Activated naive CD8-positive, alpha-beta T cell treated with anti-CD3 and anti-CD28 coated beads, Interleukin-2, amount 10 ng/mL, durations not matched to agents 7 days and 5 days (primary cell): ENCODE data around the gene CGB7. TPM values are rescaled to one million over a fixed set of nuclear protein-coding genes. Genes with fewer than 3 reads are reported as not detected.
A peak's percentile ranks its signal among the peaks of the same experiment; 100 is the strongest.

Experiments
- ATAC-seq: fragments of 150-1000 bp; cut with Tn5 transposase; one replicate; pipeline ENCODE4 v1.10.0; 2021; ENCODE audit warnings: low read depth, moderate library complexity
- POLR2A ChIA-PET: fragments of 350-600 bp; sonication (Branson Sonifier 250); formaldehyde crosslinking; loops from one replicate; lab custom pipeline; 2021; ENCODE audit warnings: antibody characterized with exemption; lab: Charles Lee
- DNase-seq: peaks from one replicate; pipeline ENCODE4 v3.0.0; 2021
- H3K27ac Mint-ChIP-seq: one replicate; pipeline ENCODE4 v1.8.0; 2022; ENCODE audit warnings: mild to moderate bottlenecking, mixed read lengths
- H3K27me3 Mint-ChIP-seq: one replicate; pipeline ENCODE4 v1.8.0; 2022; ENCODE audit warnings: mild to moderate bottlenecking, moderate library complexity, mixed read lengths
- H3K36me3 Mint-ChIP-seq: one replicate; pipeline ENCODE4 v1.8.0; 2021; ENCODE audit warnings: mild to moderate bottlenecking, mixed read lengths
- H3K4me1 Mint-ChIP-seq: one replicate; pipeline ENCODE4 v1.8.0; 2021; ENCODE audit warnings: mixed read lengths
- H3K4me3 Mint-ChIP-seq: one replicate; pipeline ENCODE4 v1.8.0; 2022; ENCODE audit warnings: mild to moderate bottlenecking, moderate library complexity, mixed read lengths
- H3K9me3 Mint-ChIP-seq: one replicate; pipeline ENCODE4 v1.8.0; 2021; ENCODE audit warnings: mixed read lengths
- total RNA-seq, 2 experiments: library from RNA; stranded (reverse); gene quantifications; one replicate each; pipeline ENCODE4 v1.2.3, GENCODE V29; 2021

The CGB7 gene
- total RNA-seq, result not detected

- POLR2A ChIA-PET, result no interaction called here
- no peaks in the 10 kb centered on the region for H3K9me3 Mint-ChIP-seq
- no peaks in the 10 kb centered on the region for H3K36me3 Mint-ChIP-seq
- H3K27me3 Mint-ChIP-seq, result peaks cover 57% of the 10 kb centered on the region
- no peak for ATAC-seq
- peaks cover 11% of the 10 kb centered on the region for H3K4me1 Mint-ChIP-seq
- H3K27ac Mint-ChIP-seq, result no peak within 1 kb of the TSS
- DNase-seq, result peak; percentile 52
- peak within 1 kb of the TSS; percentile 70 for H3K4me3 Mint-ChIP-seq
Measured at GRCh38 chr19:49057636-49058234, at the start of gene CGB7. TSS of gene CGB7 (minus strand) at chr19:49057749. CDS start at chr19:49055375, 2,374 bp downstream.

- H3K4me1 Mint-ChIP-seq, result peaks cover 7% of the 10 kb centered on the region
Measured at GRCh38 chr19:49106648-49107135, 49.1 kb upstream of the CGB7 start.

GRCh38 chr19:49104229-49104864 is 46.8 kb upstream of the CGB7 start:
- peaks cover 7% of the 10 kb centered on the region for H3K4me1 Mint-ChIP-seq
- no peaks in the 10 kb centered on the region for H3K27me3 Mint-ChIP-seq
- no peaks in the 10 kb centered on the region for H3K9me3 Mint-ChIP-seq
- no peak for ATAC-seq
- no peak for DNase-seq
- no peak overlapping the region for H3K4me3 Mint-ChIP-seq
- POLR2A ChIA-PET, result no interaction called here
- peaks cover 26% of the 10 kb centered on the region for H3K36me3 Mint-ChIP-seq
- no peak overlapping the region for H3K27ac Mint-ChIP-seq

More at GRCh38 chr19:49106648-49107135, 49.1 kb upstream of the CGB7 start:
- H3K9me3 Mint-ChIP-seq, result no peaks in the 10 kb centered on the region
- POLR2A ChIA-PET, result interaction anchor here (0.7 to 1.3 kb wide), 2 partner anchors 9 to 21 kb away, joined by 3 read pairs; no protein-coding TSS in a partner anchor
- H3K4me3 Mint-ChIP-seq, result no peak overlapping the region
- H3K27ac Mint-ChIP-seq, result no peak overlapping the region
- peak; percentile 72 for DNase-seq
- H3K36me3 Mint-ChIP-seq, result peaks cover 21% of the 10 kb centered on the region
- peak; percentile 70 for ATAC-seq
- H3K27me3 Mint-ChIP-seq, result no peaks in the 10 kb centered on the region

- no peaks in the 10 kb centered on the region for H3K9me3 Mint-ChIP-seq
- no peak overlapping the region for H3K4me3 Mint-ChIP-seq
- POLR2A ChIA-PET, result no interaction called here
- DNase-seq (no peak), ATAC-seq (no peak)
- no peaks in the 10 kb centered on the region for H3K27me3 Mint-ChIP-seq
- H3K27ac Mint-ChIP-seq, result no peak overlapping the region
- H3K4me1 Mint-ChIP-seq, result peaks cover 7% of the 10 kb centered on the region
- peaks cover 23% of the 10 kb centered on the region for H3K36me3 Mint-ChIP-seq
Measured at GRCh38 chr19:49103331-49104085, 46.0 kb upstream of the CGB7 start.

- H3K9me3 Mint-ChIP-seq, result no peaks in the 10 kb centered on the region
- DNase-seq, result no peak
- H3K4me1 Mint-ChIP-seq, result peaks cover 16% of the 10 kb centered on the region
- H3K4me3 Mint-ChIP-seq, result no peak overlapping the region
- H3K27ac Mint-ChIP-seq, result no peak overlapping the region
- peaks cover 23% of the 10 kb centered on the region for H3K36me3 Mint-ChIP-seq
- no peaks in the 10 kb centered on the region for H3K27me3 Mint-ChIP-seq
- POLR2A ChIA-PET, result interaction anchor here (2.1 kb wide), 1 partner anchor 12 kb away, joined by 5 read pairs; the partner anchor contains the start of gene LIN7B
- no peak for ATAC-seq
Measured at GRCh38 chr19:49102303-49102702, 44.8 kb upstream of the CGB7 start.

- POLR2A ChIA-PET, result interaction anchor here (1.0 to 2.1 kb wide), 2 partner anchors 13 to 107 kb away, joined by 3 to 5 read pairs; partner anchors contain the start of genes GYS1, LIN7B and RUVBL2
- Mint-ChIP-seq H3K4me3 (no peak overlapping the region), H3K9me3 (no peaks in the 10 kb centered on the region), H3K27ac (peak overlapping the region; percentile 11), H3K27me3 (no peaks in the 10 kb centered on the region), H3K4me1 (peaks cover 16% of the 10 kb centered on the region), H3K36me3 (peaks cover 16% of the 10 kb centered on the region)
- DNase-seq (no peak), ATAC-seq (no peak)
Measured at GRCh38 chr19:49101160-49101559, 43.6 kb upstream of the CGB7 start.

GRCh38 chr19:49098795-49099194 is 41.2 kb upstream of the CGB7 start:
- no peaks in the 10 kb centered on the region for H3K9me3 Mint-ChIP-seq
- peaks cover 18% of the 10 kb centered on the region for H3K36me3 Mint-ChIP-seq
- no peak for ATAC-seq
- H3K27me3 Mint-ChIP-seq, result no peaks in the 10 kb centered on the region
- POLR2A ChIA-PET, result no interaction called here
- peaks cover 13% of the 10 kb centered on the region for H3K4me1 Mint-ChIP-seq
- no peak overlapping the region for H3K27ac Mint-ChIP-seq
- DNase-seq, result no peak
- no peak overlapping the region for H3K4me3 Mint-ChIP-seq

GRCh38 chr19:49097453-49098288 is 40.1 kb upstream of the CGB7 start:
- peaks cover 13% of the 10 kb centered on the region for H3K4me1 Mint-ChIP-seq

GRCh38 chr19:49094505-49095482 is 37.2 kb upstream of the CGB7 start:
- H3K4me3 Mint-ChIP-seq, result no peak overlapping the region
- peaks cover 21% of the 10 kb centered on the region for H3K4me1 Mint-ChIP-seq
- no peaks in the 10 kb centered on the region for H3K9me3 Mint-ChIP-seq
- no peak for ATAC-seq
- H3K27me3 Mint-ChIP-seq, result no peaks in the 10 kb centered on the region
- H3K27ac Mint-ChIP-seq, result no peak overlapping the region
- DNase-seq, result no peak
- peaks cover 21% of the 10 kb centered on the region for H3K36me3 Mint-ChIP-seq
- POLR2A ChIA-PET, result interaction anchor here (1.0 to 1.3 kb wide), 2 partner anchors 9 to 97 kb away, joined by 3 to 4 read pairs; no protein-coding TSS in a partner anchor

More at GRCh38 chr19:49097453-49098288, 40.1 kb upstream of the CGB7 start:
- Mint-ChIP-seq H3K36me3 (peaks cover 18% of the 10 kb centered on the region), H3K27me3 (no peaks in the 10 kb centered on the region), H3K9me3 (no peaks in the 10 kb centered on the region), H3K27ac (peak overlapping the region; percentile 71), H3K4me3 (no peak overlapping the region)
- peak; percentile 79 for DNase-seq
- peak; percentile 85 for ATAC-seq
- POLR2A ChIA-PET, result interaction anchor here (0.6 to 1.4 kb wide), 5 partner anchors 9 to 101 kb away, joined by 3 to 7 read pairs (median 4); partner anchors contain the start of gene LIN7B

- Mint-ChIP-seq H3K4me1 (peaks cover 25% of the 10 kb centered on the region), H3K4me3 (no peak overlapping the region), H3K27me3 (no peaks in the 10 kb centered on the region), H3K36me3 (peaks cover 17% of the 10 kb centered on the region), H3K27ac (no peak overlapping the region), H3K9me3 (no peaks in the 10 kb centered on the region)
- DNase-seq, result no peak
- POLR2A ChIA-PET, result no interaction called here
- no peak for ATAC-seq
Measured at GRCh38 chr19:49092686-49093085, 35.1 kb upstream of the CGB7 start.

GRCh38 chr19:49091391-49092038 is 34.0 kb upstream of the CGB7 start:
- no peak for ATAC-seq

More at GRCh38 chr19:49091391-49092038, 34.0 kb upstream of the CGB7 start:
- no peak overlapping the region for H3K4me3 Mint-ChIP-seq
- no peaks in the 10 kb centered on the region for H3K27me3 Mint-ChIP-seq
- peaks cover 25% of the 10 kb centered on the region for H3K4me1 Mint-ChIP-seq
- H3K9me3 Mint-ChIP-seq, result no peaks in the 10 kb centered on the region
- no peak overlapping the region for H3K27ac Mint-ChIP-seq
- DNase-seq, result no peak
- peaks cover 23% of the 10 kb centered on the region for H3K36me3 Mint-ChIP-seq
- POLR2A ChIA-PET, result no interaction called here
